Loucy (cell line): ENCODE results near the gene KLHDC10.

Experiments used
- H2AFZ ChIP-seq: fragments of 200-600 bp; sonication (generic); 2 replicates; pipeline ENCODE4 v1.6.0; 2016; ENCODE audit warnings: antibody characterized with exemption, mild to moderate bottlenecking, low read length, moderate library complexity
- H3F3A ChIP-seq: fragments of 200-600 bp; 2 replicates; pipeline ENCODE4 v1.6.0; 2016; ENCODE audit warnings: antibody characterized with exemption, low read depth, mild to moderate bottlenecking
- H3K27me3 ChIP-seq: fragments of 200-600 bp; sonication (generic); 2 replicates; pipeline ENCODE4 v1.6.1; 2014; ENCODE audit warnings: low read length, mild to moderate bottlenecking; ENCODE audit not compliant: insufficient read depth, poor library complexity, severe bottlenecking
- H3K36me3 ChIP-seq: fragments of 200-600 bp; sonication (generic); 2 replicates; pipeline ENCODE4 v1.6.1; 2016; ENCODE audit warnings: low read length; ENCODE audit not compliant: insufficient read depth
- H3K4me1 ChIP-seq: fragments of 200-600 bp; sonication (generic); 2 replicates; pipeline ENCODE4 v1.5.1; 2014; ENCODE audit warnings: low read length, mild to moderate bottlenecking; ENCODE audit not compliant: insufficient read depth, poor library complexity, severe bottlenecking
- H3K4me2 ChIP-seq: fragments of 200-600 bp; sonication (generic); 2 replicates; pipeline ENCODE4 v1.6.0; 2014; ENCODE audit warnings: antibody characterized with exemption, low read length, low read depth, mild to moderate bottlenecking; ENCODE audit not compliant: poor library complexity, severe bottlenecking
- H3K4me3 ChIP-seq: fragments of 200-600 bp; sonication (generic); 2 replicates; pipeline ENCODE4 v1.5.1; 2014; ENCODE audit warnings: low read length, mild to moderate bottlenecking, mixed read lengths; ENCODE audit not compliant: poor library complexity, severe bottlenecking
- H3K79me2 ChIP-seq: fragments of 200-600 bp; sonication (generic); 2 replicates; pipeline ENCODE4 v1.6.1; 2014; ENCODE audit warnings: low read length; ENCODE audit not compliant: insufficient read depth
- H3K9ac ChIP-seq: fragments of 200-600 bp; sonication (generic); 2 replicates; pipeline ENCODE4 v1.6.0; 2014; ENCODE audit warnings: mild to moderate bottlenecking, low read depth, low read length, moderate library complexity; ENCODE audit not compliant: poor library complexity, severe bottlenecking
- H3K9me2 ChIP-seq: fragments of 200-600 bp; sonication (generic); replicated peaks from 2 replicates; pipeline ENCODE4 v1.6.1; 2016; ENCODE audit warnings: low read depth, low read length, mixed read lengths
- H3K9me3 ChIP-seq: fragments of 200-600 bp; sonication (generic); 2 replicates; pipeline ENCODE4 v1.6.1; 2014; ENCODE audit warnings: mild to moderate bottlenecking, antibody characterized with exemption, low read length, low read depth; ENCODE audit not compliant: insufficient read depth
- H4K20me1 ChIP-seq: fragments of 200-600 bp; sonication (generic); 2 replicates; pipeline ENCODE4 v1.6.0; 2014; ENCODE audit warnings: antibody characterized with exemption, low read length, mild to moderate bottlenecking; ENCODE audit not compliant: insufficient read depth, poor library complexity, severe bottlenecking
- EZH2phosphoT487 ChIP-seq: fragments of 200-600 bp; IDR thresholded peaks from 2 replicates; pipeline ENCODE4 v1.6.1; 2018; ENCODE audit warnings: antibody characterized with exemption, mild to moderate bottlenecking, moderate library complexity, borderline replicate concordance
- TF ChIP-seq, protein P1 (sequence below): fragments of 200-600 bp; sonication (generic); conservative IDR thresholded peaks from 2 replicates; pipeline ENCODE4 v1.5.1; 2014; ENCODE audit warnings: mild to moderate bottlenecking, antibody characterized with exemption, low read length

Gene KLHDC10

GRCh38 chr7:130153211-130153908 is 83.0 kb downstream of the KLHDC10 start:
- Histone ChIP-seq H4K20me1 (no peaks in the 10 kb centered on the region), H3K9ac (no peak overlapping the region), H3K79me2 (no peaks in the 10 kb centered on the region), H3K9me3 (no peaks in the 10 kb centered on the region), H3K4me1 (no peaks in the 10 kb centered on the region), H2AFZ (no peak overlapping the region), H3K9me2 (no peaks in the 10 kb centered on the region), H3K27me3 (no peaks in the 10 kb centered on the region), H3K36me3 (no peaks in the 10 kb centered on the region), H3F3A (no peaks in the 10 kb centered on the region; the same call in 1 of the 2 replicates), H3K4me3 (no peak overlapping the region), H3K4me2 (no peak overlapping the region)
- TF ChIP-seq, protein P1, sequence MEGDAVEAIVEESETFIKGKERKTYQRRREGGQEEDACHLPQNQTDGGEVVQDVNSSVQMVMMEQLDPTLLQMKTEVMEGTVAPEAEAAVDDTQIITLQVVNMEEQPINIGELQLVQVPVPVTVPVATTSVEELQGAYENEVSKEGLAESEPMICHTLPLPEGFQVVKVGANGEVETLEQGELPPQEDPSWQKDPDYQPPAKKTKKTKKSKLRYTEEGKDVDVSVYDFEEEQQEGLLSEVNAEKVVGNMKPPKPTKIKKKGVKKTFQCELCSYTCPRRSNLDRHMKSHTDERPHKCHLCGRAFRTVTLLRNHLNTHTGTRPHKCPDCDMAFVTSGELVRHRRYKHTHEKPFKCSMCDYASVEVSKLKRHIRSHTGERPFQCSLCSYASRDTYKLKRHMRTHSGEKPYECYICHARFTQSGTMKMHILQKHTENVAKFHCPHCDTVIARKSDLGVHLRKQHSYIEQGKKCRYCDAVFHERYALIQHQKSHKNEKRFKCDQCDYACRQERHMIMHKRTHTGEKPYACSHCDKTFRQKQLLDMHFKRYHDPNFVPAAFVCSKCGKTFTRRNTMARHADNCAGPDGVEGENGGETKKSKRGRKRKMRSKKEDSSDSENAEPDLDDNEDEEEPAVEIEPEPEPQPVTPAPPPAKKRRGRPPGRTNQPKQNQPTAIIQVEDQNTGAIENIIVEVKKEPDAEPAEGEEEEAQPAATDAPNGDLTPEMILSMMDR = no peak
- TF ChIP-seq EZH2phosphoT487 = no peak

DNA sequence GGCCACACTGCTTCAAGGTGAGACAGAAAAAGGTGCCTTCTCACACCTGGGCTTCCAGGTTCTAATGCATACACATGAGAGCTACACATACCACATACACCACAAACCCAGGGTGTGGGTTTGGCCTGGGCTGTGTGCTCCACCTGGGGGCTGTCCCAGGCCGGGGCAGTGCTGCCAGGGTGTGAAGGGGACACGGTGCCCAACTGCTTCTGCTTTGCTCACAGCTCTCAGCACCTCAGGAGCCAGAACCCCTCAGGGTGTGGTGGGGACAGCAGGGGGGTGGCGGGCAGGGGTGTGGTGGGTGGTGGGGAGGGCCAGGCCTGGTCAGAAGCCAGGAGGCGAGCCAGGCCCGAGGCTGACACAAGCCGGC is 83.8 kb downstream of the KLHDC10 start:
- TF ChIP-seq, protein P1 = no peak
- TF ChIP-seq EZH2phosphoT487 = no peak
- Histone ChIP-seq H4K20me1 (no peaks in the 10 kb centered on the region), H3K4me3 (no peak overlapping the region), H3K9me3 (no peaks in the 10 kb centered on the region), H3K9ac (no peak overlapping the region), H3K36me3 (no peaks in the 10 kb centered on the region), H2AFZ (no peak overlapping the region), H3F3A (no peaks in the 10 kb centered on the region; the same call in 1 of the 2 replicates), H3K79me2 (no peaks in the 10 kb centered on the region), H3K4me1 (no peaks in the 10 kb centered on the region), H3K27me3 (no peaks in the 10 kb centered on the region), H3K9me2 (no peaks in the 10 kb centered on the region), H3K4me2 (no peak overlapping the region)

DNA sequence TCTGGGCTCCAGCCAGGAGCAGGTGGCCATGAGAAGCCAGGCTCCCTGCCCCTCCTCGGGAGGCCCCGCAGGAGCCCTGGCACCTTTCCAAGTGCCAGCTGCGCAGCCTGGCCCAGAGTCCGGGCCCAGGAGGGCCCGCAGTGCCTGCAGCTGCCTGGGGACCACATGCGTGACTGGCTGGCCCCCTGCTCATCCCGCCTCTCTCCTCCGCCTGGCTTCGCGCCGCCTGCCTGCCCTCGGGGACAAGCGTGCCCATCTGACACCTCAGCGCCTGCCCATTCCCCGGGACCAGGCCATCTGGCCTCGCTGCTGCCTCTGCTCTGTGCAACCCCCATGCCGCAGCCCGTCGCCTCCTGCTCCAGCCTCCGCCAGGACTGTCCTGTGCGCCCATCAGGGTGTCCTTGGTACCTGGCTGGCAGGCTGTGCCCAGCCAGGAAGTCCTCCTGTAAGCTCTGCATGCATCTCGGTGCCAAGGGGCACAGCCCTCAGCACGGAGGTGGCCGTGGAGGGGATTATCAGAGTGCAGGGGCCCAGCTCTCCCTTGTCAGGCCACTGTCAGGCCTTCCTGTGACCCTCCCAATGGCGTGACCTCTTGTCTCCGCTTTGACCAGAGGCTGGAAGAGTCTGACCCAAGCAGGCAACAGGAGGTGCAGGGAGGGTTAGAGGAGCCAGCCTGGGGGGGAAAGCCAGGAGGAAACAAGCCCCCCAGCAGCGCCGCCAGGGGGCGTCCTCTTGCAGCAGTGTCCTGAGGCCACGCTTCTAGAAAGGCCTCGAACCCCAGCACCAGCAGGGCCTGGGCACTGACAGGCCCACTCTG is 84.4 kb downstream of the KLHDC10 start:
- no peaks in the 10 kb centered on the region for H4K20me1 ChIP-seq
- no peak overlapping the region for H3K4me2 ChIP-seq
- no peak overlapping the region for H2AFZ ChIP-seq
- no peaks in the 10 kb centered on the region for H3K4me1 ChIP-seq
- H3F3A ChIP-seq = no peaks in the 10 kb centered on the region; the same call in 1 of the 2 replicates
- no peaks in the 10 kb centered on the region for H3K79me2 ChIP-seq
- no peaks in the 10 kb centered on the region for H3K36me3 ChIP-seq
- H3K9me2 ChIP-seq = no peaks in the 10 kb centered on the region
- H3K9me3 ChIP-seq = no peaks in the 10 kb centered on the region
- no peak overlapping the region for H3K4me3 ChIP-seq
- H3K9ac ChIP-seq = no peak overlapping the region
- no peak for TF ChIP-seq EZH2phosphoT487
- TF ChIP-seq, protein P1 = peak; percentile 50
- H3K27me3 ChIP-seq = no peaks in the 10 kb centered on the region
